Measurements from ENCODE around the gene SLC29A1.

SLC29A1 gene

GRCh38 chr6:44270526-44271405 is 47.4 kb downstream of the SLC29A1 start:
- peak; percentile 23 for DNase-seq

GRCh38 chr6:44271406-44271723 is 48.0 kb downstream of the SLC29A1 start:
- DNase-seq, result no peak

GRCh38 chr6:44271914-44272313 is 48.5 kb downstream of the SLC29A1 start:
- no peak for DNase-seq

GRCh38 chr6:44272529-44272928 is 49.1 kb downstream of the SLC29A1 start:
- DNase-seq, result no peak

- DNase-seq, result no peak
Observed at GRCh38 chr6:44272999-44273566, 49.7 kb downstream of the SLC29A1 start.

- DNase-seq, result no peak
Observed at GRCh38 chr6:44273617-44274016, 50.2 kb downstream of the SLC29A1 start.

GRCh38 chr6:44275271-44275748 is 51.9 kb downstream of the SLC29A1 start:
- no peak for DNase-seq

GRCh38 chr6:44275749-44276648 is 52.6 kb downstream of the SLC29A1 start:
- DNase-seq, result no peak

GRCh38 chr6:44276667-44277640 is 53.6 kb downstream of the SLC29A1 start:
- no peak for DNase-seq

GRCh38 chr6:44277763-44278162 is 54.4 kb downstream of the SLC29A1 start:
- no peak for DNase-seq

GRCh38 chr6:44278315-44278714 is 54.9 kb downstream of the SLC29A1 start:
- no peak for DNase-seq

GRCh38 chr6:44278774-44279697 is 55.6 kb downstream of the SLC29A1 start:
- no peak for DNase-seq
